Mesenchymal stem cell (in vitro differentiated cells and primary cell): ENCODE data around the gene TMEM243.

Source experiments
- DNase-seq: peaks from one replicate; pipeline ENCODE4 v3.0.0-alpha.2; 2013
- H2AFZ ChIP-seq: one replicate; pipeline ENCODE4 v1.6.1; 2013; ENCODE audit warnings: low read depth, mild to moderate bottlenecking, control low read depth, inconsistent platforms, low read length, moderate library complexity
- H2AK5ac ChIP-seq: 2 replicates; pipeline ENCODE4 v1.6.1; 2013; ENCODE audit warnings: low read length, moderate library complexity, mild to moderate bottlenecking, inconsistent platforms; ENCODE audit not compliant: severe bottlenecking
- H2BK120ac ChIP-seq: one replicate; pipeline ENCODE4 v1.6.1; 2013; ENCODE audit warnings: low read depth, mild to moderate bottlenecking, inconsistent platforms, low read length, moderate library complexity
- H2BK12ac ChIP-seq, 2 experiments: one replicate each; pipeline ENCODE4 v1.6.1; 2013; ENCODE audit warnings: inconsistent platforms in 2 of 2, low read length in 2 of 2, mild to moderate bottlenecking in 2 of 2, moderate library complexity in 2 of 2, control low read depth in 1 of 2
- H2BK15ac ChIP-seq: one replicate; pipeline ENCODE4 v1.6.1; 2013; ENCODE audit warnings: mild to moderate bottlenecking, low read depth, inconsistent platforms; ENCODE audit not compliant: poor library complexity, severe bottlenecking
- H2BK5ac ChIP-seq: 2 replicates; pipeline ENCODE4 v1.6.1; 2013; ENCODE audit warnings: low read depth, mild to moderate bottlenecking, low read length, control low read depth, inconsistent platforms; ENCODE audit not compliant: poor library complexity, severe bottlenecking
- H3K14ac ChIP-seq, 2 experiments: one replicate each; pipeline ENCODE4 v1.6.1; 2013; ENCODE audit warnings: inconsistent platforms in 2 of 2, low read length in 2 of 2, control low read depth in 1 of 2, mild to moderate bottlenecking in 1 of 2, moderate library complexity in 1 of 2
- H3K18ac ChIP-seq, 2 experiments: one replicate each; pipeline ENCODE4 v1.6.1; 2013; ENCODE audit warnings: inconsistent platforms in 2 of 2, low read length in 2 of 2, control low read depth in 1 of 2, low read depth in 1 of 2, mild to moderate bottlenecking in 1 of 2
- H3K23ac ChIP-seq, 2 experiments: one replicate each; pipeline ENCODE4 v1.6.1; 2013; ENCODE audit warnings: inconsistent platforms in 2 of 2, low read length in 2 of 2, mild to moderate bottlenecking in 2 of 2, moderate library complexity in 2 of 2, control low read depth in 1 of 2
- H3K27ac ChIP-seq: 2 replicates; pipeline ENCODE4 v1.5.1; 2013; ENCODE audit warnings: mild to moderate bottlenecking, moderate library complexity, low read length, control low read depth, inconsistent platforms; ENCODE audit not compliant: poor library complexity, severe bottlenecking
- H3K27me3 ChIP-seq, 2 experiments: 2 replicates each; pipeline versions ENCODE4 v1.6.1 to v1.7.0; 2013; ENCODE audit warnings: low read length in 2 of 2, mild to moderate bottlenecking in 2 of 2, moderate library complexity in 2 of 2, control low read depth in 1 of 2, inconsistent platforms in 1 of 2; ENCODE audit not compliant: control insufficient read depth in 1 of 2, insufficient read depth in 1 of 2
- H3K36me3 ChIP-seq, 2 experiments: 2 replicates each; pipeline versions ENCODE4 v1.6.1 to v1.7.0; 2013; ENCODE audit warnings: low read length in 2 of 2, control low read depth in 1 of 2, inconsistent platforms in 1 of 2, low read depth in 1 of 2, mild to moderate bottlenecking in 1 of 2; ENCODE audit not compliant: insufficient read depth in 2 of 2, control insufficient read depth in 1 of 2
- H3K4ac ChIP-seq, 2 experiments: one replicate each; pipeline ENCODE4 v1.6.1; 2013; ENCODE audit warnings: inconsistent platforms in 2 of 2, low read length in 2 of 2, mild to moderate bottlenecking in 2 of 2, moderate library complexity in 2 of 2, control low read depth in 1 of 2, low read depth in 1 of 2
- H3K4me1 ChIP-seq: 2 replicates; pipeline ENCODE4 v1.6.1; 2013; ENCODE audit warnings: low read depth, low read length, control low read depth; ENCODE audit not compliant: control insufficient read depth, insufficient read depth
- H3K4me2 ChIP-seq: 2 replicates; pipeline ENCODE4 v1.6.1; 2013; ENCODE audit warnings: low read length, mild to moderate bottlenecking, inconsistent platforms; ENCODE audit not compliant: poor library complexity, severe bottlenecking
- H3K4me3 ChIP-seq, 2 experiments: 2 replicates each; pipeline versions ENCODE4 v1.5.1 to v1.7.0; 2013; ENCODE audit warnings: low read length in 2 of 2, mild to moderate bottlenecking in 2 of 2, control low read depth in 1 of 2, low read depth in 1 of 2; ENCODE audit not compliant: insufficient read depth in 1 of 2
- H3K79me1 ChIP-seq: replicated peaks from 2 replicates; pipeline ENCODE4 v1.6.1; 2013; ENCODE audit warnings: mild to moderate bottlenecking, control low read depth, low read length, inconsistent platforms; ENCODE audit not compliant: poor library complexity, severe bottlenecking
- H3K9ac ChIP-seq: 2 replicates; pipeline ENCODE4 v1.7.0; 2013; ENCODE audit warnings: mild to moderate bottlenecking, low read length, moderate library complexity
- H3K9me3 ChIP-seq: 2 replicates; pipeline ENCODE4 v1.7.0; 2013; ENCODE audit warnings: mild to moderate bottlenecking, low read length; ENCODE audit not compliant: control insufficient read depth
- H4K8ac ChIP-seq: one replicate; pipeline ENCODE4 v1.6.1; 2013; ENCODE audit warnings: inconsistent platforms, mild to moderate bottlenecking, low read length, moderate library complexity
- H4K91ac ChIP-seq: one replicate; pipeline ENCODE4 v1.6.1; 2013; ENCODE audit warnings: mild to moderate bottlenecking, low read length, inconsistent platforms
- WGBS: methylation state at CpG from one replicate; pipeline ENCODE4 v1.1.7; 2013; ENCODE audit warnings: mixed read lengths; 5-methylcytosine and 5-hydroxymethylcytosine counted together

Gene TMEM243

GRCh38 chr7:87151002-87151728, 68.4 kb downstream of the TMEM243 start:
- H2AFZ ChIP-seq: no peak overlapping the region
- no peaks in the 10 kb centered on the region for H3K27me3 ChIP-seq

DNA sequence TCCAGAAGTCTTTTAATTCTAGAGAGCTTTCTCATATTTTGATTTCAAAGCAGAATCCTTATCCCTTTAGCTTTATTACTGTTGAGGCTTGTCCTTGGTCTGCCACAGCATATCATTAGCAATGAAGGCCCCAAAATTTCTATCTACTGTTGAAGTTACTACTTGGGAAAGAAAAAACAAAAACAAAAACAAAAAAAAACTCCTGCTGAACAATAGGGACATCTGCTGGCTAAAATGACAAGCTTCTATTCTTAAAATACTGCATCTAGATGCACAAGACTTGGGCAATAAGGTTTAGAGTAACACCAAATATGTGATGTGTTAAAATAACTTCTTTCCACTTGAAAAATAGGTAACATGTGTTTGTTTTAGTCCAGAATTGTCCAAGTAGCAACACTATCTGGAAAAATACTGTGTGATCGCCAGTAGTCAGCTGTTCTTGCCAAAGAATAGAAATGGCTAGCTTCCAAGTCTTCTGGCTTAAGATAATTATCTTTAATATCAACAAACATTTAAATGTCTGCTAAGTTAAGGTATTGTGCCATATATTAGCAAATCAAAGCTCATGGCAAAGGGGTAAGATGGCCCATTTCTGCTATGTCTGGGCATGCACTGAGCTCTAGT, 71.1 kb downstream of the TMEM243 start:
- H3K4me3 ChIP-seq: no peak overlapping the region
- H3K4me1 ChIP-seq: no peaks in the 10 kb centered on the region
- WGBS: no CpG with 5 or more reads among the region's 1 CpG
- H2BK5ac ChIP-seq: no peak overlapping the region
- H3K14ac ChIP-seq: no peak overlapping the region
- no peak overlapping the region for H2AK5ac ChIP-seq
- no peak overlapping the region for H3K27ac ChIP-seq
- H3K23ac ChIP-seq: no peak overlapping the region
- H2AFZ ChIP-seq: no peak overlapping the region
- no peak overlapping the region for H2BK15ac ChIP-seq
- no peak overlapping the region for H2BK120ac ChIP-seq
- H3K27me3 ChIP-seq: no peaks in the 10 kb centered on the region
- H3K9me3 ChIP-seq: no peaks in the 10 kb centered on the region
- H4K8ac ChIP-seq: no peak overlapping the region
- no peaks in the 10 kb centered on the region for H3K36me3 ChIP-seq
- no peaks in the 10 kb centered on the region for H3K79me1 ChIP-seq
- H3K18ac ChIP-seq: no peak overlapping the region
- H3K4ac ChIP-seq: no peak overlapping the region
- H4K91ac ChIP-seq: no peak overlapping the region
- H3K9ac ChIP-seq: peak overlapping the region; percentile 55
- DNase-seq: peak; percentile 62
- no peak overlapping the region for H2BK12ac ChIP-seq
- H3K4me2 ChIP-seq: no peak overlapping the region

More at GRCh38 chr7:87151002-87151728, 68.4 kb downstream of the TMEM243 start:
- H4K8ac ChIP-seq: no peak overlapping the region
- H2BK12ac ChIP-seq: no peak overlapping the region
- H3K9ac ChIP-seq: peak overlapping the region; percentile 99
- H3K14ac ChIP-seq: no peak overlapping the region
- H2BK120ac ChIP-seq: no peak overlapping the region
- H2AK5ac ChIP-seq: no peak overlapping the region
- no peaks in the 10 kb centered on the region for H3K9me3 ChIP-seq
- H3K18ac ChIP-seq: no peak overlapping the region
- WGBS: 67% methylated on average over 6 of the region's 9 CpGs
- no peaks in the 10 kb centered on the region for H3K79me1 ChIP-seq
- H3K4ac ChIP-seq: no peak overlapping the region
- no peak overlapping the region for H2BK15ac ChIP-seq
- no peak overlapping the region for H2BK5ac ChIP-seq
- H3K36me3 ChIP-seq: no peaks in the 10 kb centered on the region
- H3K23ac ChIP-seq: no peak overlapping the region
- H3K4me3 ChIP-seq: peak overlapping the region in 1 of 2 experiments; percentile 93
- no peaks in the 10 kb centered on the region for H3K4me1 ChIP-seq
- DNase-seq: no peak
- no peak overlapping the region for H3K27ac ChIP-seq
- H4K91ac ChIP-seq: no peak overlapping the region
- H3K4me2 ChIP-seq: no peak overlapping the region

DNA sequence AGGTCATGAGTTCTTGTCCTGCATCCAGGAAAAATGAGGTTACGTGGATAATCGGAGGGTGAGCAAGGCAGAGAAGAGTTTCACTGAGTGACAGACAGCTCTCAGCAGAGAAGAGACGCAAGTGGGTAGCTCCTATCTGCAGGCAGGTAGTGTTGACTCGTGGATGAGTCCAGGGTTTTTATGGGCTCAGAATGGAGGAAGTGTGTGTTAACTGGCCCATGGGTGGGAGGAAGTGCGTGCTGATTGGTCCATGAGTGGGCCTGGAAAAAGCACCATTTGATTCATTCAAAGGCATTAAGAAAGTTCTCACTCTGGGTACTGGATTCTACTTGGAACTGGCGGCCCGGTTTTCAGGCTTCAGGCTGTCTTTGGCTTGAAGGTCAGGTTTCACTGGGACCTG, 72.0 kb downstream of the TMEM243 start:
- Histone ChIP-seq H3K4me2 (no peak overlapping the region), H2AFZ (peak overlapping the region; percentile 62), H3K18ac (no peak overlapping the region), H2BK120ac (no peak overlapping the region), H2BK12ac (no peak overlapping the region), H4K8ac (no peak overlapping the region), H3K4me3 (no peak overlapping the region), H3K27ac (no peak overlapping the region), H2AK5ac (no peak overlapping the region), H3K36me3 (no peaks in the 10 kb centered on the region), H3K4ac (no peak overlapping the region), H3K9ac (no peak overlapping the region), H3K79me1 (no peaks in the 10 kb centered on the region), H2BK5ac (no peak overlapping the region), H3K27me3 (no peaks in the 10 kb centered on the region), H4K91ac (no peak overlapping the region), H3K23ac (no peak overlapping the region), H2BK15ac (no peak overlapping the region), H3K4me1 (no peaks in the 10 kb centered on the region), H3K9me3 (no peaks in the 10 kb centered on the region), H3K14ac (no peak overlapping the region)
- DNase-seq: no peak
- WGBS: 88% methylated on average over 7 of the region's 7 CpGs

DNA sequence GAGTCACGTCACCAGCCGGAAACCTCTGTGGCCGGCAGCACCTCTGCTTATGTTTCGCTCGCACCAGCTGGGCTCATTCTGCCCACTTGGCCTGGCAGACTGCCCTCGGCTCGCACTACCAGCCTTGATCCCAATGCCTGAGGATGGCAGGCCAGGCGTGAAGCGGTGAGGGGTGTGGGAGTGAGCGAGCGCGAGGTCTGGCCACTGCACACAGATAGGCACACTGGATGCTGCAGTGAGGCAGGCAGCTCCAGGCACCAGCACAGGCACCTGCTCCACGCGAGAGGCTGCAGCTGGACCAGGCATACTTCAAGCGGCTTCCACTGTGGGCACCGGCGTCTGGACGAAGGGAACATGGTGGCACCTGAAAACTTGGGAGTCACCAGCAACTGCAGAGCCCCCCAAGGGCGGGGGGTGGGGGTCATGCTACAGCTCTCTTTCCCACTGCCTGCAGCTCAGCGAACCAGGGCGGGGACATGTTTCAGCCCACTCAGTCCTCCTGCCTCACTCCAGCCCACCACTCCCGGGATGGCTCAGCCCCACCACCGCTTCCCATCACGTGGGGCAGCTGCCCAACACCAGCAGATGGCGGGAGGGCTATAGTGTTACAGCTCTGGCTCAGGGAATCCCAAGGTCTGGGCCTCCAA, 72.7 kb downstream of the TMEM243 start:
- 87% methylated on average over 25 of the region's 25 CpGs for WGBS
- peak overlapping the region in 1 of 2 experiments; percentile 29 for H2BK12ac ChIP-seq
- DNase-seq: no peak
- no peak overlapping the region for H2BK120ac ChIP-seq
- H3K27ac ChIP-seq: no peak overlapping the region
- H3K9ac ChIP-seq: no peak overlapping the region
- H3K79me1 ChIP-seq: no peaks in the 10 kb centered on the region
- peak overlapping the region in 1 of 2 experiments; percentile 26 for H3K14ac ChIP-seq
- no peak overlapping the region for H2AK5ac ChIP-seq
- no peaks in the 10 kb centered on the region for H3K9me3 ChIP-seq
- H3K4me1 ChIP-seq: no peaks in the 10 kb centered on the region
- no peak overlapping the region for H3K4me2 ChIP-seq
- no peaks in the 10 kb centered on the region for H3K27me3 ChIP-seq
- no peak overlapping the region for H3K23ac ChIP-seq
- no peak overlapping the region for H3K18ac ChIP-seq
- no peak overlapping the region for H2AFZ ChIP-seq
- H2BK15ac ChIP-seq: no peak overlapping the region
- H3K4ac ChIP-seq: no peak overlapping the region
- H3K36me3 ChIP-seq: no peaks in the 10 kb centered on the region
- no peak overlapping the region for H2BK5ac ChIP-seq
- H4K8ac ChIP-seq: no peak overlapping the region
- no peak overlapping the region for H3K4me3 ChIP-seq
- H4K91ac ChIP-seq: peak overlapping the region; percentile 8
